Measurements from ENCODE around the gene COL1A1. TPM values are rescaled to one million over a fixed set of nuclear protein-coding genes. Genes with fewer than 3 reads are reported as not detected.

COL1A1 gene
- polyA plus RNA-seq, 1 experiment: 1,356 TPM

GRCh38 chr17:50203086-50203485 lies 1.7 kb upstream of the COL1A1 start:
- Histone ChIP-seq H3K27me3 (ENCODE audit: control insufficient read depth, insufficient read depth, low read length) (no peaks in the 10 kb centered on the region), H3K9me3 (ENCODE audit: control insufficient read depth, insufficient read depth, low read length) (no peaks in the 10 kb centered on the region; the same call in 1 of the 2 replicates), H3K4me3 (ENCODE audit: low read depth, low read length) (peak overlapping the region; percentile 96), H3K27ac (ENCODE audit: low read depth, low read length) (peak overlapping the region; percentile 98)
- POLR2A ChIA-PET: interaction anchor here (0.6 to 14.8 kb wide), 6 partner anchors 8 to 162 kb away, joined by 6 to 726 read pairs (median 40); partner anchors contain the start of gene TMEM92
- DNase-seq (ENCODE audit: low read depth, low spot score): no peak
- TF ChIP-seq CTCF (IDR thresholded peaks at IDR 0.05; ENCODE audit: low read depth, low read length): no peak
- CTCF ChIA-PET: interaction anchor here (1.1 to 3.2 kb wide), 3 partner anchors 34 to 69 kb away, joined by 3 to 14 read pairs (median 6); no protein-coding TSS in a partner anchor

GRCh38 chr17:50200457-50201275 lies 765 bp downstream of the COL1A1 start:
- Histone ChIP-seq H3K9me3 (ENCODE audit: control insufficient read depth, insufficient read depth, low read length) (no peaks in the 10 kb centered on the region; the same call in 1 of the 2 replicates), H3K27ac (ENCODE audit: low read depth, low read length) (peak overlapping the region; percentile 99), H3K4me3 (ENCODE audit: low read depth, low read length) (peak overlapping the region; percentile 96), H3K27me3 (ENCODE audit: control insufficient read depth, insufficient read depth, low read length) (no peaks in the 10 kb centered on the region)
- ChIA-PET POLR2A (interaction anchor here (0.6 to 14.8 kb wide), 23 partner anchors 9 to 196 kb away, joined by 3 to 726 read pairs (median 13); partner anchors contain the start of genes PPP1R9B, SGCA and TMEM92), CTCF (interaction anchor here (0.6 to 3.2 kb wide), 24 partner anchors 9 to 97 kb away, joined by 3 to 16 read pairs (median 5); partner anchors contain the start of gene TMEM92)
- no peak for DNase-seq (ENCODE audit: low read depth, low spot score)
- peak; percentile 85 for TF ChIP-seq CTCF (IDR thresholded peaks at IDR 0.05; ENCODE audit: low read depth, low read length)

GRCh38 chr17:50199803-50200456 lies 1.5 kb downstream of the COL1A1 start:
- H3K4me3 ChIP-seq (ENCODE audit: low read depth, low read length): peak overlapping the region; percentile 96
- no peaks in the 10 kb centered on the region; the same call in 1 of the 2 replicates for H3K9me3 ChIP-seq (ENCODE audit: control insufficient read depth, insufficient read depth, low read length)
- peak overlapping the region; percentile 99 for H3K27ac ChIP-seq (ENCODE audit: low read depth, low read length)
- peak; percentile 91 for DNase-seq (ENCODE audit: low read depth, low spot score)
- no peaks in the 10 kb centered on the region for H3K27me3 ChIP-seq (ENCODE audit: control insufficient read depth, insufficient read depth, low read length)
- CTCF ChIA-PET: interaction anchor here (0.6 to 3.2 kb wide), 18 partner anchors 9 to 98 kb away, joined by 3 to 14 read pairs (median 5); partner anchors contain the start of gene TMEM92
- no peak for TF ChIP-seq CTCF (IDR thresholded peaks at IDR 0.05; ENCODE audit: low read depth, low read length)
- POLR2A ChIA-PET: interaction anchor here (0.6 to 14.8 kb wide), 18 partner anchors 8 to 666 kb away, joined by 3 to 726 read pairs (median 15); partner anchors contain the start of genes PPP1R9B, TMEM92 and TOB1

- Histone ChIP-seq H3K4me3 (ENCODE audit: low read depth, low read length) (peak overlapping the region; percentile 96), H3K27me3 (ENCODE audit: control insufficient read depth, insufficient read depth, low read length) (no peaks in the 10 kb centered on the region), H3K27ac (ENCODE audit: low read depth, low read length) (peak overlapping the region; percentile 99), H3K9me3 (ENCODE audit: control insufficient read depth, insufficient read depth, low read length) (no peaks in the 10 kb centered on the region; the same call in 1 of the 2 replicates)
- CTCF ChIA-PET: interaction anchor here (0.6 to 2.5 kb wide), 8 partner anchors 18 to 74 kb away, joined by 3 to 11 read pairs (median 4); no protein-coding TSS in a partner anchor
- POLR2A ChIA-PET: interaction anchor here (0.6 to 14.8 kb wide), 10 partner anchors 12 to 667 kb away, joined by 3 to 726 read pairs (median 34); partner anchors contain the start of genes TMEM92 and TOB1
- TF ChIP-seq CTCF (IDR thresholded peaks at IDR 0.05; ENCODE audit: low read depth, low read length): no peak
- DNase-seq (ENCODE audit: low read depth, low spot score): no peak
These were observed 2.1 kb downstream of the COL1A1 start for GRCh38 chr17:50199211-50199802.

Measured in AG04450 (cell line).